Measurements from ENCODE around the gene DMRT1. TPM values are rescaled to one million over a fixed set of nuclear protein-coding genes. Genes with fewer than 3 reads are reported as not detected.
"Not testable (repeated sequence)": the region's sequence is repeated elsewhere in the genome, so short reads cannot be mapped to it uniquely, and the experiment has no call there.

DMRT1 gene
- total and polyA plus RNA-seq, 8 donors, result not detected

- intact Hi-C loops (cut with DNase I), result no loop called here
- WGBS, 2 donors, result 86 to 88% methylated on average over 1 of the region's 1 CpG
- FAIRE-seq, result no peak
- Histone ChIP-seq H3K4me1 (no peaks in the 10 kb centered on the region), H3K36me3 (no peaks in the 10 kb centered on the region), H3K4me3 (no peak overlapping the region), H3K9me3 (no peaks in the 10 kb centered on the region), H3K27me3 (peaks cover 0 to 8% (median 0%) of the 10 kb centered on the region in 4 donors), H3K27ac (no peak overlapping the region)
- DNase-seq, result no peak
- no peak for ATAC-seq
- no peak for TF ChIP-seq CTCF (IDR thresholded peaks at IDR 0.05)
Observed at GRCh38 chr9:912776-913175, 71.3 kb downstream of the DMRT1 start.

GRCh38 chr9:913526-913925 is 72.0 kb downstream of the DMRT1 start:
- ATAC-seq; DNase-seq; H3K4me1 ChIP-seq; H3K36me3 ChIP-seq; H3K27ac ChIP-seq; H3K4me3 ChIP-seq; intact Hi-C loops (cut with DNase I); H3K27me3 ChIP-seq; H3K9me3 ChIP-seq; FAIRE-seq: not testable (repeated sequence)
- 77 to 88% methylated on average over 10 of the region's 10 CpGs for WGBS, 2 donors

DNA sequence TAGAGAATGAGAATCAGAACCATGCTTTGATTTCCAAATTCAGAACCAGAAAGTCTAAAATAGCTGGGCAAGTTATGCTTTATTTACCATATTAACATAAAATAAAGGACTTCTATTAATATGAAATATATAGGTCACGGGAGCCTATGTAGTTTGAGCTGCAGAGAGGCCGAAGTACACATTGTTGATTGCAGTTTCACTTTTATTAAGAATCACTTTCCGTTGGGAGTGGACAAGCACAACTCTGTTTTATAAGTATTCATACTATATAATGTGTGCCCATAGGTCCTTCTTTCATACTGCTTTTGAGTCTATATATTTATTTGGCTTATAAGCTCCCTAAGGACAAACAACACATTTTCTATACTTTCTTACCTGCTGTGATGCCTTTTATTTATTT is 76.2 kb downstream of the DMRT1 start:
- intact Hi-C loops (cut with DNase I), result no loop called here
- FAIRE-seq, result no peak
- WGBS, 2 donors, result 72 to 86% methylated on average over 3 of the region's 3 CpGs
- no peak for TF ChIP-seq CTCF (IDR thresholded peaks at IDR 0.05)
- Histone ChIP-seq H3K4me3 (no peak overlapping the region), H3K4me1 (no peaks in the 10 kb centered on the region), H3K27me3 (no peaks in the 10 kb centered on the region), H3K36me3 (no peaks in the 10 kb centered on the region), H3K27ac (no peak overlapping the region), H3K9me3 (no peaks in the 10 kb centered on the region)
- ATAC-seq, result no peak
- DNase-seq, result no peak

DNA sequence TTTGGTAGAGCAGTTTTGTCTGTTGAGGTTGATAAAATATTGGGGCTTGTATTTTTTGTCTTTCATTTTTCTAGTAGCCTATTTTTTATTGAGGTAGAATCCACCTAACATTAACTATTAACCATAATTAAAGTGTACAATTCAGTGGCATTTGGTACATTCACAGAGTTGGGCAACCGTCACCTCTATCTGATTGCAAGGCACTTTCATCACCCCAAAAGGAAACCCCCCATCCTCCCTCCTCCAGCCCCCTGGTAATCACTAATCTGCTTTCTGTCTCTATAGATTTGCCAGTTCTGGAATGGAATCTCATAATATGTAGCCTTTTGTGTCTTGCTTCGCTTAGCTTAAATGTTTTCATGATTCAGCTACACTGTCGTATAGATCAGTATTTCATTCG is 79.4 kb downstream of the DMRT1 start:
- Histone ChIP-seq H3K27me3 (no peaks in the 10 kb centered on the region), H3K4me3 (no peak overlapping the region), H3K9me3 (no peaks in the 10 kb centered on the region), H3K27ac (no peak overlapping the region), H3K36me3 (no peaks in the 10 kb centered on the region), H3K4me1 (no peaks in the 10 kb centered on the region)
- FAIRE-seq (no peak), ATAC-seq (no peak), DNase-seq (no peak)
- no peak for TF ChIP-seq CTCF (IDR thresholded peaks at IDR 0.05)
- intact Hi-C loops (cut with DNase I), result no loop called here
- 47 to 53% methylated on average over 4 of the region's 4 CpGs for WGBS, 2 donors

- Histone ChIP-seq H3K36me3 (no peaks in the 10 kb centered on the region), H3K27ac (no peak overlapping the region), H3K4me3 (no peak overlapping the region), H3K27me3 (no peaks in the 10 kb centered on the region), H3K9me3 (no peaks in the 10 kb centered on the region), H3K4me1 (no peaks in the 10 kb centered on the region)
- ATAC-seq (no peak), DNase-seq (no peak), FAIRE-seq (no peak)
- 70 to 74% methylated on average over 4 of the region's 4 CpGs for WGBS, 2 donors
- TF ChIP-seq CTCF (IDR thresholded peaks at IDR 0.05), result no peak
- intact Hi-C loops (cut with DNase I), result no loop called here
Observed at GRCh38 chr9:922171-922570, 80.7 kb downstream of the DMRT1 start.

DNA sequence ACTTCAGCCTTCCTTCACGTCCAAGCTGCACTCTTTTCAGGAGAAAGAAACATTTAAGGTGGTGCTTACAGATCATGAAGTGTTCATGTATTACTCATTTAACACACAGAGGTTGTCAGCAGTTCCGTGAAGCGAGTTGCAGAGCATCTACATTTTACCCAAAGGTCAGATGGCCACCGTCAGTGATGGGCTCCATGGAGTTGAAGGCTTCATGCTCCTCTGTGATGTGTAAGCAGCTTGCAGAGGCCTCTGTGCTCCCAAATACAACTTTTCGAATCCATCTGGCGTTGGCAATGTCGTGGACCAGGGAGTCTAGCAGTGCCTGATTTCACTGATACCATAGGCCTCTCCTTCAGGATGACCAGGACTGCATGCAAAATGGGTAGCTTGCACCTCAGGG is 81.2 kb downstream of the DMRT1 start:
- Histone ChIP-seq H3K9me3 (no peaks in the 10 kb centered on the region), H3K4me3 (no peak overlapping the region), H3K36me3 (no peaks in the 10 kb centered on the region), H3K4me1 (no peaks in the 10 kb centered on the region), H3K27me3 (peaks cover 0 to 5% (median 0%) of the 10 kb centered on the region in 4 donors), H3K27ac (no peak overlapping the region)
- ATAC-seq, result no peak
- no peak for DNase-seq
- intact Hi-C loops (cut with DNase I), result no loop called here
- TF ChIP-seq CTCF (IDR thresholded peaks at IDR 0.05), result no peak
- WGBS, 2 donors, result 52 to 65% methylated on average over 7 of the region's 7 CpGs
- no peak for FAIRE-seq
